ENCODE measurements around the gene CDK5RAP1.
"Not testable (repeated sequence)": the region's sequence is repeated elsewhere in the genome, so short reads cannot be mapped to it uniquely, and the experiment has no call there.

Gene CDK5RAP1

DNA sequence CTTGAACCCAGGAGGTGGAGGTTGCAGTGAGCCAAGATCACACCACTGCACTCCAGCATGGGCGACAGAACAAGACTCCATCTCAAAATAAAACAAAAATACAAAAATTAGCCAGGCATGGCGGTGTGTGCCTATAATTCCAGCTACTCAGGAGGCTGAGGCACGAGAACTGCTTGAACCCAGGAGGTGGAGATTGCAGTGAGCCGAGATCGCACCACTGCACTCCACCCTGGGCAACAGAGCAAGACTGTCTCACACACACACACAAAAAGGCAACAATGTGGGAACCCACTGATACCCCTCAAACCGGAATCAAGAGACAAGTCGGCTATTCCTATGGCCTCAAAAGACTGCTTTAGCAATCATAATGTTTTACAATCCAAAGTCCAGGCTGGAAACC is 39.2 kb upstream of the CDK5RAP1 start:
- Histone ChIP-seq H3K27ac (ENCODE audit: low read length) (peak overlapping the region; percentile 70), H3K4me1 (ENCODE audit: control insufficient read depth, insufficient read depth, low read length) (peaks cover 30% of the 10 kb centered on the region)
- H3K9ac ChIP-seq (ENCODE audit: low read length in 2 of 2); H3K4me3 ChIP-seq (ENCODE audit: low read length in 2 of 2); H3K27me3 ChIP-seq (ENCODE audit: control insufficient read depth in 1 of 2, insufficient read depth in 2 of 2, low read length in 2 of 2); H3K36me3 ChIP-seq (ENCODE audit: control insufficient read depth in 2 of 2, insufficient read depth in 2 of 2, low read length in 2 of 2); H3K9me3 ChIP-seq (ENCODE audit: control insufficient read depth in 2 of 2, low read length in 2 of 2): not testable (repeated sequence)

DNA sequence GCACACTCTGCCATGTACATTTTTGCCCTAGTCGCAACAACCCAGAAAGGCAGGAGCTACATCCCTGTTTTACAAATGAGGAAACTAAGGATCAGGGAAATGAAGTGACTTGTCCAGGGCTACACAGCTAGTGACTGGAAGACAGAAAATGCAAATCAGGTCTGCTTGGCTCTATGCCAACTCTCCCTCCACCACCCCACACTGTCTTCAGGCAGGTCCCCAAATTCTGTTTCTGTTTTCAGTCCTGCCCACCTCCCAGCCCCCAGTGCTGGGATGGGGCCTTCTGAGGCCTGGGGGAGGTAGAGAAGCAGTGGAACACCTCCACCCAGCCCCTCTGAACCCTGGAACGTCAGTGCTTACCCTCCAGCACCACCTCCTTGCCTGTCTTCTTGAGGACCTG is 37.2 kb upstream of the CDK5RAP1 start:
- H3K36me3 ChIP-seq (ENCODE audit: control insufficient read depth in 2 of 2, insufficient read depth in 2 of 2, low read length in 2 of 2) = peaks cover 0 to 9% of the 10 kb centered on the region in 2 donors
- no peaks in the 10 kb centered on the region for H3K27me3 ChIP-seq (ENCODE audit: control insufficient read depth in 1 of 2, insufficient read depth in 2 of 2, low read length in 2 of 2)
- no peak overlapping the region for H3K9ac ChIP-seq (ENCODE audit: low read length in 2 of 2)
- no peak overlapping the region for H3K27ac ChIP-seq (ENCODE audit: low read length)
- H3K9me3 ChIP-seq (ENCODE audit: control insufficient read depth in 2 of 2, low read length in 2 of 2) = no peaks in the 10 kb centered on the region
- no peak overlapping the region for H3K4me3 ChIP-seq (ENCODE audit: low read length in 2 of 2)
- peaks cover 36% of the 10 kb centered on the region for H3K4me1 ChIP-seq (ENCODE audit: control insufficient read depth, insufficient read depth, low read length)

DNA sequence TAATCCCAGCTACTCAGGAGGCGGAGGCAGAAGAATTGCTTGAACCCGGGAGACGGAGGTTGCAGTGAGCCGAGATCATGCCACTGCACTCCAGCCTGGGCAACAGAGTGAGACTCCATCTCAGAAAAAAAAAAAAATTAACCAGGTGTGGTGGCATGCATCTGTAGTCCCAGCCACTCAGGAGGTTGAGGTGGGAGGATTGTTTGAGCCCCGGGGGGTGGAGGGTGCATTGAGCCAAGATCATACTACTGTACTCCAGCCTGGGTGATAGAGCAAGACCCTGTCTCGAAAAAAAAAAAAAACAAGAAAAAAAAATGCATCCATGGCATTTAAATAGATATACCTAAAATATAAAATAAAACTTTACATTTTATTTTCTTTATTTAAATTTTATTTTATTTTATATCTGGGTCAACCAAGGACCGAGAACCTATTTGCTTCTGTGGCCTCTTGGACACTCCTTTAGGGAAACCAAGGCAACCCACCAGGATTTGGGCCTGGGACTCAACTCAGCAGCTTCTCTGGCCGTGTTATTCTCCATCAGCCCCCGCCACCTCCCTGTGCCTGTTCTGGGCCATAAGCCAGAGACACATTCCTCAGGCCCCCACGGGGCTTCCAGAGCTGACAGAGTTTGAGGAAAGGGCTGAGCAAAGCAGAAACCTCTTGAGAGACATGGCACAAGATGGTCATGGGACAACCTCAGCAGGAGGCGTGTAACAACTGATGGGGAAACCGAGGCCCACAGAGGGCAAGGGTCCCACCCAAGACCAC is 36.0 kb upstream of the CDK5RAP1 start:
- Histone ChIP-seq H3K27me3 (ENCODE audit: control insufficient read depth in 1 of 2, insufficient read depth in 2 of 2, low read length in 2 of 2) (no peaks in the 10 kb centered on the region), H3K9ac (ENCODE audit: low read length in 2 of 2) (no peak overlapping the region), H3K36me3 (ENCODE audit: control insufficient read depth in 2 of 2, insufficient read depth in 2 of 2, low read length in 2 of 2) (peaks cover under 1 to 9% of the 10 kb centered on the region in 2 donors), H3K4me1 (ENCODE audit: control insufficient read depth, insufficient read depth, low read length) (peaks cover 28% of the 10 kb centered on the region), H3K4me3 (ENCODE audit: low read length in 2 of 2) (no peak overlapping the region), H3K9me3 (ENCODE audit: control insufficient read depth in 2 of 2, low read length in 2 of 2) (no peaks in the 10 kb centered on the region), H3K27ac (ENCODE audit: low read length) (no peak overlapping the region)

DNA sequence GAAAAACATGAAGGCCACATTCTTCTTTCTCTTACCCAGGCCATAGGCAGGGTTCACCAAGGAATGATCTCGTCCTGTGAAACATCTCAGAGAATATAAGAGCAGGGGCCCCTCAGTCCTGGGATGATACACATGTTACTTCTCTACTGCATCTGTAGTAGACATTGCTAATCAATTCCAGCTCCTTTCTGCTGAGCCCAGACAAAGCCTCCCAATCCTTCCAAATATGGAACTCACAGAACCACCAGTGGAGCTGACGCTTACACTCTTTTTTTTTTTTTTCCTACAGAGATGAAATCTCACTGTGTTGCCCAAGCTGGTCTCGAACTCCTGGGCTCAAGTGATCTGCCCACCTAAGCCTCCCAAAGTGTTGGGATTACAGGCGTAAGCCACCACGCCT is 33.1 kb upstream of the CDK5RAP1 start:
- peaks cover 8 to 14% of the 10 kb centered on the region in 2 donors for H3K36me3 ChIP-seq (ENCODE audit: control insufficient read depth in 2 of 2, insufficient read depth in 2 of 2, low read length in 2 of 2)
- no peaks in the 10 kb centered on the region for H3K27me3 ChIP-seq (ENCODE audit: control insufficient read depth in 1 of 2, insufficient read depth in 2 of 2, low read length in 2 of 2)
- H3K9ac ChIP-seq (ENCODE audit: low read length in 2 of 2) = no peak overlapping the region
- H3K4me1 ChIP-seq (ENCODE audit: control insufficient read depth, insufficient read depth, low read length) = peaks cover 19% of the 10 kb centered on the region
- no peak overlapping the region for H3K4me3 ChIP-seq (ENCODE audit: low read length in 2 of 2)
- no peak overlapping the region for H3K27ac ChIP-seq (ENCODE audit: low read length)
- no peaks in the 10 kb centered on the region for H3K9me3 ChIP-seq (ENCODE audit: control insufficient read depth in 2 of 2, low read length in 2 of 2)

DNA sequence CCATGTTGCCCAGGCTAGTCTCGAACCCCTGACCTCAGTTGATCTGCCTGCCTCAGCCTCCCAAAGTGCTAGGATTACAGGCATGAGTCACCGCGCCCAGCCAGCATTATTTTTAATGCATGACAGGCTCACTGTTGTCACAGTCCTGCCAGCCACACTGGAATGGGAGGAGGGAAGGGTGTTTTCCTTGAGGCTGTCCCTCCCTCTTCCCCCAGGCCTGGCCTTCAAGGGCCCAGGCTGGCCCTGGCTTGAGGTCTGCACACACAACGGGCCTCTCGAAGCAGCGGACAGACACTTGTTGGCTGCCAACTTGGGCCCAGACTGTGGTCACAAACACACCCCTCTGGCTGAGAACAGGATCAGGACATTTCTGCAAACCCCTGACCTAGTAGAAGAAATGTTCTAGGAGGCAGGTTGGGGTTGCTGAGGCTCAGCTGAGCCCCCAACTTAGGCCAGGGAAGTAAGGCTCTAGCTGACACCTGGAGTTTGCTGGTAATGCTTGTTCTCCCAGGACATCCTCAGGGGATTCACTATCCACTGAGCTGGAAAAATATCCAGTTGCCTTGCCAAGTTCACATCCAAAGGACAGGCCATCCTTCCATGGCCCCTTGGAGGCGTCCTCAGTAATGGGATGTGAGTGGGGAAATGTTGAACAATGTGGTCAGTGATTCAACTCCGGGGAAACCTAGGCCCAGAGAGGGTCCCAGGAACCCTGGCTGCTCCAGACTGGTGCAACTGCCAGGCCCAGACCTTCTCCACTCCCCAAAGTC is 32.3 kb upstream of the CDK5RAP1 start:
- H3K9me3 ChIP-seq (ENCODE audit: control insufficient read depth in 2 of 2, low read length in 2 of 2) = no peaks in the 10 kb centered on the region
- no peak overlapping the region for H3K9ac ChIP-seq (ENCODE audit: low read length in 2 of 2)
- H3K4me1 ChIP-seq (ENCODE audit: control insufficient read depth, insufficient read depth, low read length) = peaks cover 19% of the 10 kb centered on the region
- no peak overlapping the region for H3K4me3 ChIP-seq (ENCODE audit: low read length in 2 of 2)
- H3K27me3 ChIP-seq (ENCODE audit: control insufficient read depth in 1 of 2, insufficient read depth in 2 of 2, low read length in 2 of 2) = no peaks in the 10 kb centered on the region
- peaks cover 8 to 14% of the 10 kb centered on the region in 2 donors for H3K36me3 ChIP-seq (ENCODE audit: control insufficient read depth in 2 of 2, insufficient read depth in 2 of 2, low read length in 2 of 2)
- H3K27ac ChIP-seq (ENCODE audit: low read length) = no peak overlapping the region

DNA sequence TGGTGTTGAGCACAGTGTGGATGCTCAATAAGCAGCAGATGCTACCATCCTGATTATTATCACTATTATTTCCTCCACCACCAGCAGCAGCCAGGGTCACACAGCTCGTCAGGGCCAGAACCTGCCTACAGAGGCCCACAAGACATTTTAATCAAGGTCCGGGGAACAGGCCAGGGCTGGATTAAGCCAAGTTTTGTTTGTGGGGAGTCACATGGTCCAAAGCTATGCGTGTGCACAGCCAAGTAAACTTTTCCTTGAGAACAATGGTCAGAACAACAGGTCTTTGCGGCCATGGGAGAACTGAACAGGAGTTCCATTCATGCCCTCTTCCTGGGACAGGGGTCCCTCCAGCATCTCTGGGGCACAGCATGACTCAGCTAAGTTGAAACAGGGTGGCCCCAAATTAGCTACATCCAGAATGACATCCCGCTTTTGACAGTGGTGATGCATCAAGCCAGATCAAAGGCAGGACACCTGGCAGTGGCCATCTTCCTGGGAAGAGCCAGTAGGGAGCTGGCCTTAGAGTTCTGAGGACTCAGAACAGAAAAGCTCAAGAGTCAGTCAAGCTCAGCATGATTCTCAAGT is 30.6 kb upstream of the CDK5RAP1 start:
- Histone ChIP-seq H3K27me3 (ENCODE audit: control insufficient read depth in 1 of 2, insufficient read depth in 2 of 2, low read length in 2 of 2) (no peaks in the 10 kb centered on the region), H3K27ac (ENCODE audit: low read length) (peak overlapping the region; percentile 37), H3K4me1 (ENCODE audit: control insufficient read depth, insufficient read depth, low read length) (peaks cover 12% of the 10 kb centered on the region), H3K9ac (ENCODE audit: low read length in 2 of 2) (no peak overlapping the region), H3K9me3 (ENCODE audit: control insufficient read depth in 2 of 2, low read length in 2 of 2) (no peaks in the 10 kb centered on the region), H3K36me3 (ENCODE audit: control insufficient read depth in 2 of 2, insufficient read depth in 2 of 2, low read length in 2 of 2) (peaks cover 8 to 15% of the 10 kb centered on the region in 2 donors), H3K4me3 (ENCODE audit: low read length in 2 of 2) (no peak overlapping the region)

DNA sequence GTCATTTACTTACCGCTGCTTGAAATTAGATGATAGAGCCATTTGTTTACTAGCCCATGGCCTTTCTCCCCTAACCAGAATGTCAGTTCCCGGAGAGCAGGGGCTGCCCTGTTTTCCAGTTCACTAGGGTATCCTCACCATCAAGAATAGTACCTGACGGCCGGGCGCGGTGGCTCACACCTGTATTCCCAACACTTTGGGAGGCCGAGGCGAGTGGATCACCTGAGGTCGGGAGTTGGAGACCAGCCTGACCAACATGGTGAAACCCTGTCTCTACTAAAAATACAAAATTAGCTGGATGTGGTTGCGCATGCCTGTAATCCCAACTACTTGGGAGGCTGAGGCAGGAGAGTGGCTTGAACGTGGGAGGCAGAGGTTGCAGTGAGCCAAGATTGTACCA is 22.6 kb upstream of the CDK5RAP1 start:
- peak overlapping the region; percentile 88 for H3K27ac ChIP-seq (ENCODE audit: low read length)
- H3K36me3 ChIP-seq (ENCODE audit: control insufficient read depth in 2 of 2, insufficient read depth in 2 of 2, low read length in 2 of 2); H3K27me3 ChIP-seq (ENCODE audit: control insufficient read depth in 1 of 2, insufficient read depth in 2 of 2, low read length in 2 of 2); H3K4me3 ChIP-seq (ENCODE audit: low read length in 2 of 2); H3K9me3 ChIP-seq (ENCODE audit: control insufficient read depth in 2 of 2, low read length in 2 of 2): not testable (repeated sequence)
- H3K9ac ChIP-seq (ENCODE audit: low read length in 2 of 2) = peak overlapping the region; percentile 32 to 47
- peaks cover 16% of the 10 kb centered on the region for H3K4me1 ChIP-seq (ENCODE audit: control insufficient read depth, insufficient read depth, low read length)

DNA sequence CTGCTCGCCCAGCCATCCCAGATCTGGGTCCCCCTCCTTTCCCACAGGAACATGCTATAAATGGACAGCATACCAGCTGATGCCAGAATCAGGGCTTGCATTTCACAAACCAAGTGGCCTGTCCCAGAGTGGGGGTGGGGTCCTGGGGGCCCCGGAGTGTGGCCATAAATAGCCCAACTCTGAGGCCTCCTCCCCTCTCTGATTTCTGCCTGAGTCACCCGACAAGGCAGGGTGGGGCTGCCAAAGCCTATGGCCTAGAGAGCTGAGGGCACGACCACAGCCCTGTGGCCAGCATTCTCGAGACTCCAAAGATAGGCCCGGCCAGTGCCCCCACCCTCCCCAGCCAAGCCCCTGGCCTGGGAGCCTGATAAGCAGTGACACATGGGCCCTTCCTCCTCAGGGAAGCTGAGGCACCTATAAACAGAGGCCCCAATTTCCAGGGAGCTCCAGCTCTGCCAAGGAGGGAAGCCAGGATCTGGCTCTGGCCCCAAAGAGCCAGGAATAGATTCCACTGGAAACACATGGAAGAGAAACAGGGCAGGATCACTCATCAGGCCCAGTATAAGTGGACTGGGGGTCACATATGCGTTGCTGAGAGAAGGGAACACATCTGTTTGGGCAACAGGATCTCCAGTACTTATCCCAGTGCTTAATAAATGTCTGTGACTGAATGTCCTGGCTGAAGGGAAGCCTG is 22.0 kb upstream of the CDK5RAP1 start:
- Histone ChIP-seq H3K36me3 (ENCODE audit: control insufficient read depth in 2 of 2, insufficient read depth in 2 of 2, low read length in 2 of 2) (peaks cover 0 to 3% of the 10 kb centered on the region in 2 donors), H3K9ac (ENCODE audit: low read length in 2 of 2) (peak overlapping the region; percentile 32 to 47), H3K27me3 (ENCODE audit: control insufficient read depth in 1 of 2, insufficient read depth in 2 of 2, low read length in 2 of 2) (no peaks in the 10 kb centered on the region), H3K4me3 (ENCODE audit: low read length in 2 of 2) (no peak overlapping the region), H3K27ac (ENCODE audit: low read length) (peak overlapping the region; percentile 88), H3K9me3 (ENCODE audit: control insufficient read depth in 2 of 2, low read length in 2 of 2) (no peaks in the 10 kb centered on the region), H3K4me1 (ENCODE audit: control insufficient read depth, insufficient read depth, low read length) (peaks cover 16% of the 10 kb centered on the region)

DNA sequence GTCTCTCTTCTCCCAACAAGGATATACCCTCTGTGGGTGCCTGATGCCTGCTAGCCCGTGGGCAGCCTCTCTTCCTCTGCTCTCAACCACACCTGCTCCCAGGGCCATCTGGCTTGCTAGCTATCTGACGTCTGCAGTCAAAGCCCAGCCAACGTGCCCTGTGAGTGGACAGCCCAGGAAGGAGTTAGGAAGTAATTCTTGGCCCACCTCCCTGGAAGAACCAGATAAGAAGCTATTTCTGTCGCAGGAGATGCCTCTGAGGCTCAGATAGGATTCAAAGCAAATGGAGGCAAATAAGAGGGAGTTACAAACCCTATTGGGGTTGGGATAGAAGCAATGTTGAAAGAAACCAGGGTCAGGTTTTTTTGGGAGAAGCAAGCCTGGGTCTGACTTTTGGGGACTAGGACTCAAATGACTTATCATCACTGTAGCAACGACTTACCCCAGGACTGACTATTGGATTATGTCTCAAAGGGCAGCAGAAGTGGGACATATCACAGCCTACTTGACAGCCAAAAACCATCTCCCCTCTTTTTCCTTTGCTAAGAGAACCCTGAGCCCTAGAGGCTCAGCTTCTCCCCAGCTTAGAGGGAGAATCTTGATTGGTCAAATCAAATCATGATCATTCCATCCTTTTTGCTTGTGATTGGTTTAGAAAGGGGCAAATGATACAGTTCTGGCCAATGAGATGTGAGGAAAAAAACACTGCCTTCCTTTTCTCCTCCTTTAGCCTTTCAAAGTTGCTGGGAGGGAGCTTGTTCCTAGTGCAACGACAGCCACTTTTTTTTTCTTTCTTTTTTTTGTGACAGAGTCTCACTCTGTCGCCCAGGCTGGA is 18.0 kb upstream of the CDK5RAP1 start:
- Histone ChIP-seq H3K4me3 (ENCODE audit: low read length in 2 of 2) (no peak overlapping the region), H3K9me3 (ENCODE audit: control insufficient read depth in 2 of 2, low read length in 2 of 2) (no peaks in the 10 kb centered on the region), H3K27me3 (ENCODE audit: control insufficient read depth in 1 of 2, insufficient read depth in 2 of 2, low read length in 2 of 2) (no peaks in the 10 kb centered on the region), H3K27ac (ENCODE audit: low read length) (peak overlapping the region; percentile 18), H3K4me1 (ENCODE audit: control insufficient read depth, insufficient read depth, low read length) (peaks cover 19% of the 10 kb centered on the region), H3K9ac (ENCODE audit: low read length in 2 of 2) (no peak overlapping the region), H3K36me3 (ENCODE audit: control insufficient read depth in 2 of 2, insufficient read depth in 2 of 2, low read length in 2 of 2) (peaks cover 2 to 5% of the 10 kb centered on the region in 2 donors)

DNA sequence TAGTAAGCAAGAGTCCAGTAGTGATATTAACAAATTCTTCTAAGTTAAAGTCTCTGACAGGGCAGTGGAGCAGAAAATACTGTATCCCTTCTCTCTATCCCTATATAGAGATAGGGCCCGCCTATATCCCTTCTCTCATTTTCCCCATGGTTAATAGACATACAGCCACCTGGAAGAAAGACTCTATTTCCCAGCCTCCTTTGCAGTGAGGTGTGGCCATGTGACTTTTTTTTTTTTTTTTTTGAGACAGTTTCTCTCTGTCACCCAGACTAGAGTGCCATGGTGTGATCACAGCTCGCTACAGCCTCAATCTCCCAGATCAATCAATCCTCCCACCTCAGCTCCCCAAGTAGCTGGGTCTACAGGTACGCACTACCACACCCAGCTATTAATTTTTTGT is 16.7 kb upstream of the CDK5RAP1 start:
- Histone ChIP-seq H3K9ac (ENCODE audit: low read length in 2 of 2) (no peak overlapping the region), H3K36me3 (ENCODE audit: control insufficient read depth in 2 of 2, insufficient read depth in 2 of 2, low read length in 2 of 2) (peaks cover 2 to 5% of the 10 kb centered on the region in 2 donors)

More for the DNA sequence above, 16.7 kb upstream of the CDK5RAP1 start:
- Histone ChIP-seq H3K27ac (ENCODE audit: low read length) (no peak overlapping the region), H3K9me3 (ENCODE audit: control insufficient read depth in 2 of 2, low read length in 2 of 2) (no peaks in the 10 kb centered on the region), H3K4me3 (ENCODE audit: low read length in 2 of 2) (no peak overlapping the region), H3K27me3 (ENCODE audit: control insufficient read depth in 1 of 2, insufficient read depth in 2 of 2, low read length in 2 of 2) (no peaks in the 10 kb centered on the region), H3K4me1 (ENCODE audit: control insufficient read depth, insufficient read depth, low read length) (peaks cover 11% of the 10 kb centered on the region)

Measured in stomach smooth muscle (tissue), 2 donors.